ENCODE measurements around the gene KIF12.

Gene KIF12

DNA sequence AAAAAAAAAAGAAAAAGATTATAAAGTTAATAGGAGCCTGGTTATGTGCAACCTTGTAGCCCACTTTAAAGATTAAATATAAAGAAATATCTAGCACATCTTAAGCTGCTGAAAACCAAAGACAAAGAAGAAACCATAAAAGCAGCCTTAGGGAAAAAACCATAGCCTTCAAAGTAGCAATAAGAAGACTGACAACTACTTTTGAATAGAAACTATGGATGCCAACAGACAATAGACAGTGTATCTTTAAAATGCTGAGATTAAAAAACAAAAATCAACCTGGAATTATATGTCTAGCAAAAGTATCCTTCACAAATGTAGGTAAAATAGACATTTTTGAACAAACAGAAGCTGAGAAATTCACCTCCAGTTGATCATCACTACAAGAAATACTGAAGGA lies 3.4 kb upstream of the KIF12 start:
- DNase-seq, result no peak

DNA sequence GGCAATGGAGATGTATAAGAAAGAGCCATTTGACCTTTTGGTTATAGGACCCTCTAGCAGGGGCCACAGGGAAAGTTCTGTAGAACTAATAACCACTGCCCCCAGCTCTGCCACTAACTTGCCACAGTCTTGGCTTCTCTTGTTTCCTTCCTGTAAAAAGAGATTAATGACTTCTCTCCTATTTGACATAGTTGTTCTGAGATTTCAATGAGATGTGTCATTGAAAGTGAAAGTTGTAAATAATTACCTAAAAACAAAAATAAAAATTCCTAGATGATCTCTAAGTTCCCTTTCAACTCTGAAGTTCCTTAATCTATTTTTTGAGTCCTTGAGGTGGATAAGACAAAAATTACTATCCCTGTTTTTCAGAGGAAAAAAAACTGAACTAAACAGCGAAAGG lies 1.4 kb upstream of the KIF12 start:
- DNase-seq, result no peak

DNA sequence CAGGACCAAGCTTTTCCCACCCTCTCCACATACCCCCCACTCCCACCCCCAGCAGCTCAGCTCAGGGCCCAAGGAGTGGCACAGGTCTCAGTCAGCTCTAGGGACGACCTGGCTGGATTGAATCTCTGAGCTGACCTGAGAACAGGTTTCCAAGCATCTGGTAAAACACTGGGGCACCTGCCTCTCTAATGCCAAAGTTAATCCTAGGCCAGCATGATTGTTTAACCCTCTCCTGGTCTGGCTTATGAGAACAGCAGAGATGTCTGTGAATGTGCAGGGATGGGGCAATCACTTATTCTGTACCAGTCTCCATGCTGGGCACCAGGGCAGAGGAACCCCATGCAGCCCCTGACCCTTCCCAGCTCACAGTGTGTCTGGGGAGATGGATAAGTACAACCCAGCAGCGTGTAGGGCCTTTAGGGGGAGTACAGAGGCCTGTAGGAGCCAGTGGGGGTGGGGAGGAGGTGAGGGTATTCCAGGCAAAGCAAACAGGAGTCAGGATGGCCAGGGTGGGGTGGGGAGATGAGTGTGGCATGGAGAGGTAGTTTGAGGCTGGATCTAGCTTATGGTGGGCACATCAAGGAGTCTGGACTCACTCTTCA lies 678 bp upstream of the KIF12 start:
- no peak for DNase-seq

- no peak for DNase-seq
Observed at GRCh38 chr9:114098021-114098935, 814 bp downstream of the KIF12 start.

DNA sequence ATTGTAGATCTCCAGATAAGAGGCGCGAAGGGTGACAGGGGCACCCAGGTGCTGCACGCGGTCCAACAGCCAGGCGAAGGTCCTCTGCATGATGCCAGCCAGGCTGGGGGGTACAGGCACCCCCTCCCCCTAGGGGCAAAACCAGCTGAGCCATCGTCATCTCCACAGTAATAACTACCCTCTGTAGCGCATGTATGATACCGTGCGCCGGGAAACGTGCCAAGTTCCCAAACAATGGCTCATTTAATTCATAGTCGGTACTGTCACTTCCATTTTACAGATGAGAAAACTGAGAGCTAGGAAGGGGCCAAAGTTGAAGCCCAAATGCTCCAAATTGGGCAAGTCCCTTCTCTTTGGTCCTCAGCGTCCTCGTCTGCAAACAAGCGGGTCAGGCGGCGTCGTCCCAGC lies 1.5 kb downstream of the KIF12 start:
- DNase-seq, result no peak

- DNase-seq, result no peak
Observed at GRCh38 chr9:114096866-114097612, 2.1 kb downstream of the KIF12 start.

GRCh38 chr9:114096041-114096511 lies 3.0 kb downstream of the KIF12 start:
- no peak for DNase-seq

GRCh38 chr9:114094971-114095370 lies 4.1 kb downstream of the KIF12 start:
- no peak for DNase-seq

DNA sequence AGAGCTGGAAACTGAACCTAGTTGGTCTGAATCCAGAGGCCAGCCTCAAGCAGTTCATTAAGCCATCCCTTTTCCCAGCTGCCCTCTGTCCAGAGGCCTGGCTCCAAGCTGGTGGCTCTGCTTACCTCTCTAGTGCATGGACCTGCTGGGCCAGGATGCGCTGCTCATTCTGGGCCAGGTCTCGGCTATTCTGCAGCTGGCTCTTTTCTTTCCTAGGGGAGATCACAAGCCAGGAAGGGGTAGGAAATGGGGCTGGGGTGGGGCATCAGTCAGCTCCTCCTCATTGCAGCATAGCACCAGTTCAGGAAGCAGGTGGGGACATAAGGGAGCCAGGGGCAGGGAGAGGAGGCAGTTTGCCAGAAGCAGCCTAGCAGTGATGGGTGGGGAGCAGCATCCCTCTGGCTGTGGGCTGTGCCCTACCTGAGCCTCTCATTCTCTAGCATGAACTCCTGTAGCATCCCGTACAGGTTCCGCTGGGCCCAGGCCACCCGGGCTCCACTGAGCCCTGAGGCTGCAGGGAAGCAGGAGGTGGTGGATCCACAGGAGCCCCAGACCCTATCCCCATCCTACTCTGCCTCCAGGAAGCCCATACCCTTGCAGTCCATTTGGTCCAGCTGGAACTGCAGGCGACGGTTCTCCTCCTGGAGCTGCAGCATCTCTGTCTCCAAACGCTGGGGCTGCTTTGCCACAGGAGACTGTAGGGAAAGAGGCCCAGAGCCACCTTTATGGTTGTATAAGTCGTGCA lies 5.2 kb downstream of the KIF12 start:
- DNase-seq, result no peak

DNA sequence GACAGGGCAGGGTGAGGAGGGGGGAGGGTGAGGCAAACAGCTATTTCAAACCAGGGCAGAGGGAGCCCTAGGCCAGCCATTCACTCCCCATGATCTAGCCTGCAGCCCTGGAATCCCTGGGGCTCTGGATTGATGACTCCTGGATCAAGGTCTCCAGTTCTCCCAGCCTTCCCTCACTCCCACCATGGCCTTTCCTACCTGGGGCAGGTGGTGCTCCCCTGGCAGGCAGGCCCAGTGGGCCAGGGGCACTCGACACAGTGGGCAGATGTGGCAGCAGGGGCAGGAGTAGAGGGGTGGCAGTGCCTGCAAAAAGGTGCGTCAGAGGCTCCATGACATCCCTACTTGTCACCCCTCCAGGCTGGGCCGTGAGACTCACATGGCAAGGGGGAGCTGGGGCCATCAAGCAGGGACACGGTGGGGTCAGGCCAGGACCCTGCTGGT lies 6.0 kb downstream of the KIF12 start:
- DNase-seq, result no peak

- DNase-seq, result no peak
Observed at GRCh38 chr9:114092336-114092735, 6.8 kb downstream of the KIF12 start.

DNA sequence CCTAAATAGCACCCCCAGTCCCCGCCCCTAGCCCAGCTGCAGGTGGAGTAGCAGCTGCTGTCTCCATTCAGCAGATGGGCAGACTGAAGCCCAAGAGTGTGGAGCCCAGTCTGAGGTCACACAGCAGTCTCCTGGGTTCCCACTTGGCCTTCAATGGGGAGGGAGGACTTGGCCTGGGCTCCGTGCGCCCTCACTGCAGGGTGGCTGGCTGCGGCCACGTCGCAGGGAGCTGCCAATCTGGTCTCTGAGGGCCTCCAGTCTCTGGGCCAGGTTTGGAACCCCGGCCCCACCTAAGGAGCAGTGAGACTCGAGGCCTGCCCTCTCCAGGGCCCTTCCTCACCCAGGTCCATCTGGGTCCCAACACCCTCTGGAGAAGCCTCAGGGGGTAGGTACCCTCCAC lies 7.4 kb downstream of the KIF12 start:
- no peak for DNase-seq

DNA sequence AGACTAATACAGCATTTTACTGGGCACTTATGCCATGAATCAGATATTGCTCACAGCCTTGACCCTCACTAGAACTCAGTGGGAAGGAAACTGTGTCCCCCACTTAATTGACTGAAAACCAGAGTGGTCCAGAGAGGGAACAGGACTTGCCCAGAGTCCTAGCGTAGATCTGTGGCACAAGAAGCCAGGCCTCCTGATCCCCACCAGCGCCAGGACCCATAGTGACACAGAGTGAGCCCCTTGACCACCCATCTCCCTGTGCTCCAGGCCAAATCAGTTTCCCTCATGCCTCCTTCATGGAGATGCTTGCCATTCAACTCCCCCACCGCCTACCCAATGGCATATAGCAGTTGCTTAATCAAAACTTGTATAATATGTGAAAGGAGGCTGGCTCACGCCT lies 8.3 kb downstream of the KIF12 start:
- no peak for DNase-seq

GRCh38 chr9:114089206-114089840 lies 9.8 kb downstream of the KIF12 start:
- DNase-seq, result no peak

DNA sequence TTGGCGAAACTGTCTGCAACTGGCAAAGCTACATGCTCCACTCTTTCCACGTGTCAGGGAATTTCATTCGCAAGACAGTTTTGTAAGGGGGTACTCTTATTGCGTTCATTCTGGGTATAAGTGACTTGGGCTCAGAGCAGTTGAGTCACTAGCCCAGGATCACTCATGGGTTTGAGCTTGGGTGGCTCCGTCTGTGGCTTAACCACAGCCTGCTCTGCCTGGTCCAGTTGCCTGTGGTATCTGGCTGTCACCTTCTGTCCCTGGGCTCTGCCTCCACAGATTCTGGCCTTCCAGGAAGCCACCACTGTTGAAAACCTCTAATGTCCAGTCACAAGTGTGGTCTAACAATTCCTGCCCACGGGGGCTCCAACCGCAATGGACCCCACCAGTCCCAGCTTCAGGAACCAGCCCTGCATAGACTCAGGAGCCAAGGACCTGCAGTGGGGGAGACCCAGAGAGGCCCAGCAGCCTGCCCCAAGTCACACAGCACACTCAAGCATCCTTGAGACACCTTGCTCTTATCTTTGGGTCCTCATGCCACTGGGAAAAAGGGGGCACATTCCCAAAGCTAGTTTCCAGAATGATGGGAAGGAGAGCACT lies 10.4 kb downstream of the KIF12 start:
- DNase-seq, result no peak

GRCh38 chr9:114087721-114088120 lies 11.4 kb downstream of the KIF12 start:
- DNase-seq, result no peak

GRCh38 chr9:114086607-114087006 lies 12.5 kb downstream of the KIF12 start:
- no peak for DNase-seq

DNA sequence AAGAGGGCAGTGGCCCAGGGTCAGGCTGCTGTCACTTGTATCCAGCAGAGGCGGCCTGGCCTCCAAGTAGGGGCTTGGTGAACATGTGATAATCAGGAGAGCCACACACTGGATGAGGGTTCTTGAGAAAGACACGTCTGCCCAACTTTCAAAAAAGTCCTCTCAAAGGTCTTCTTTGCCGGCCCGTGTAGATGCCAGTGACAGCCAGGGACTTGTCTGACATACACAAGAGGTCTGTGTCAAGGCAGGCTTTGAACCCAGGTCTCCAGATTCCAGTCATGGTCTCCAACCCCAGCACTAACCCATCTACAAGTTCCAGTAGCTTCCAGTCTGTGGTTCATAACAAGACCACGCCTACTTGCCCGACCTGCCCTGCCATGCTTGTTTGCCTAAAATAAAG lies 13.1 kb downstream of the KIF12 start:
- DNase-seq, result no peak

DNA sequence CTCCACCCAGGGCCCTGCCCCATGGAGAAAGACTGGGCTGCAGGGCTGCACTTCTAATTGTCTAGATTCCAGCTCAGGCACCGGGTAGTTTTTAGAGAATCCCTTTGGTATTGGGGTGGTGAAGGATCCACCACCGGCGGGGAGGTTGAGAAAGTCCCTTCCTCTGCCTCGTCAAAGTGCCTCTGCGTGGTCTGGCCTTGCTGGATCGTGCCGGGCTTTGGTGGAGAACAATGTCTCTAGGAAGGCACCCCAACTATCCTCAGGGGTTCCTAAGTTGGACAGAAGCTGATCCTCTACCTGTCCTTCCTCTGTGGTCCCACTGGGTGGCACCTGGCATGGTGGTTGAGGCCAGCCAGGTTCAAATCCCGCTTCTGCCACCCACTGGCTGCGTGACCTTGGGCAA lies 13.7 kb downstream of the KIF12 start:
- DNase-seq, result no peak

DNA sequence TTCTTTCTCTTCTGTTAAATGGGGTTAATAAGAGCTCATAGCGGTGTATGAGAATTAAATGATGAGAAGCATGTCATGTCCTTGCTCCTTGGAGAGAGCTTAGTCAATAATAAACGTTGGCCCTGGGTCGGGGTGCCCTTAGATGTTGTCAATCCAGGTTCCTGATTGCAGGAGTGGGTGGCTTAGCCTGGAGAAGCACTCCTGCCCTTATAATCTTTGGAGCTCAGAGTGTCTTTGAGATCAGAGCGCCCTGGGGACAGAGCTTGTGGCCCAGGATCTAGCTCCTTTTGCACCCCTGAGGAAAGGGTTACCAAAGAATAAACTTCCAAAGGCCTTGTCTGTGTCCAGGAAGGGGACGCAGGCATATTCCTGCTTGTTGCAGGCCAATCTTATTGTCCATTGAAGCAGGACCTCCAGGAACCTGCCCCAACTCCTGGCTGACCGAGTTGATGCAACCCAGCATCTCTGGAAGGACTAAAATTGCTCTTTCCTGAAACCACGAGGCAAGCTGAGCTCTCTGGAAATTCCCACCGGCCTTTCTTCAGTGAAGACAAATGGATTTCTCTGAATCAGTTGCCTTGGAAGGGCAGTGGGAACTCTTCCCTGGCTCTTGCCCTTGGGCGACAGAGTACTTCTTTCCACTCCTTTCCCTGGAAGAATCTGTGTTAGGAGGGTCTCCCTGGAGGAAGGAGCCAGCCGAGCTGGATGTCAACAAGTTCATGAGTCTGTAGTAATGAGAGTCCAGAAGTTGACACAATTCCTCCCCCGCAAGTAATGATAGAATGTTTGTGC lies 14.6 kb downstream of the KIF12 start:
- DNase-seq, result no peak

- DNase-seq, result no peak
Observed at GRCh38 chr9:114083666-114084065, 15.4 kb downstream of the KIF12 start.
